GM18508 (cell line): ENCODE data around the gene CPA1.

ENCODE experiments used
- ATAC-seq: cut with Tn5 transposase; IDR thresholded peaks from one replicate; pipeline ENCODE4 v1.9.1; 2021; ENCODE audit warnings: moderate number of reproducible peaks; ENCODE audit not compliant: insufficient read depth, unreplicated experiment

CPA1 gene

GRCh38 chr7:130353196-130353595 lies 27.1 kb upstream of the CPA1 start:
- no peak for ATAC-seq

- no peak for ATAC-seq
Measured at GRCh38 chr7:130356121-130356875, 24.0 kb upstream of the CPA1 start.

- no peak for ATAC-seq
Measured at GRCh38 chr7:130356876-130357611, 23.2 kb upstream of the CPA1 start.

- no peak for ATAC-seq
Measured at GRCh38 chr7:130358471-130358870, 21.8 kb upstream of the CPA1 start.

- no peak for ATAC-seq
Measured at GRCh38 chr7:130359276-130359857, 20.9 kb upstream of the CPA1 start.

- no peak for ATAC-seq
Measured at GRCh38 chr7:130360518-130360917, 19.8 kb upstream of the CPA1 start.

- no peak for ATAC-seq
Measured at GRCh38 chr7:130361681-130362080, 18.6 kb upstream of the CPA1 start.

GRCh38 chr7:130362251-130362816 lies 18.0 kb upstream of the CPA1 start:
- no peak for ATAC-seq

GRCh38 chr7:130363026-130363847 lies 17.1 kb upstream of the CPA1 start:
- ATAC-seq, result no peak

GRCh38 chr7:130364451-130364850 lies 15.8 kb upstream of the CPA1 start:
- no peak for ATAC-seq

GRCh38 chr7:130365088-130365487 lies 15.2 kb upstream of the CPA1 start:
- ATAC-seq, result no peak

GRCh38 chr7:130365511-130366441 lies 14.5 kb upstream of the CPA1 start:
- no peak for ATAC-seq

GRCh38 chr7:130366564-130366963 lies 13.7 kb upstream of the CPA1 start:
- ATAC-seq, result no peak

GRCh38 chr7:130367088-130367755 lies 13.1 kb upstream of the CPA1 start:
- ATAC-seq, result no peak

GRCh38 chr7:130367836-130368746 lies 12.2 kb upstream of the CPA1 start:
- ATAC-seq, result no peak

GRCh38 chr7:130369110-130369711 lies 11.1 kb upstream of the CPA1 start:
- ATAC-seq, result no peak

GRCh38 chr7:130369831-130370550 lies 10.3 kb upstream of the CPA1 start:
- ATAC-seq, result no peak
